NCI-H2107 treated with DMSO at 0.1 percent for 48 hours (cell line): ENCODE data around the gene BCAP29.

Source experiments
- DNase-seq: peaks from one replicate; lab custom pipeline; 2025; ENCODE audit not compliant: unreplicated experiment; lab: John Stamatoyannopoulos, UW

The BCAP29 gene

DNA sequence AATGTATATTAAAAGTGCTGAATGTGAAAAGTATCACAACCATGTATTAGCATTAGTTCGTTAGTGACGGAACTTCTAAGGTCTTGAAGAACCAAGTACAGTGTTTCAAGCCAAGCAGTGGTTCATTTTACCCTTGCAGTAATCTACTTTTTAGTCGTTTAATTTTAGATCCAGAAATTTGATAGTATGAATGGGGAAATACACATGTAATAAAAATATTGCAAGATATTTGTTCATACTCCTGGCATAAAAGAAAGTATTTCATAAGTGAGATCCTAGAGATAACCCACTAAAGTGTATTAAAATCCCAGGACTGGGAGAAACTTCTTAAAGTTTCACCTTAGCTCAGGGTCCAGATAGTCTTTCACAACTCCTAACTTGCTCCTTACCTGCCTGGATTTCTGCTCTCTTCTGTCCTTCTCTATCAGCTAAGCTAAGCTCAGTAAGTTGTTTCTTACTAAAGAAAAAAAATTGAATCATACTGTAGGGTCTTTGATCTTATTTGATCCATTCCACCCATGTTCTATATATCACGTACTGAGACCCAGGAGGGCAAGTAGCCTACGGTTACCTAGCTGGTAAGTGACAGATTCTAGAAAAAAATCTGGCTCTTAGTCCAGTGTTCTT, 1.5 kb downstream of the BCAP29 start:
- no peak for DNase-seq

- DNase-seq: no peak
Measured at GRCh38 chr7:107582875-107583274, 2.8 kb downstream of the BCAP29 start.

DNA sequence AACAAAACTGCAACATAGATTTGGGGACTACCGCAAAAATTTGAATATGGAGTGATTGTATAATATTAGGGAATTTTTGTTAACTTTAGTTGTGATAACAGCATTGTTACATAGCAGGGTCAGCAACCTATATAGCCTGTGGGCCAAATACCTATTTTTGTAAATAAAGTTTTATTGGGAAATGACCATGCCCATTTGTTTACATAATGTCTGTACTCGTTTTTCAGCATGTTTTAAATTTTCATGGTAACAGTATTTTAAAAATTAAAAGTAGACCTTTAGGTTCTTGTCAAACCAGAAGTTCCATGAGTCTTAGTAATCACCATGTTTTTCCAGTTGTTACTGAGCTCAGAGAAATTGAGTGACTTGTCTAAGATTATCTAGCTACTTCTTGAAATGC, 4.7 kb downstream of the BCAP29 start:
- DNase-seq: no peak

DNA sequence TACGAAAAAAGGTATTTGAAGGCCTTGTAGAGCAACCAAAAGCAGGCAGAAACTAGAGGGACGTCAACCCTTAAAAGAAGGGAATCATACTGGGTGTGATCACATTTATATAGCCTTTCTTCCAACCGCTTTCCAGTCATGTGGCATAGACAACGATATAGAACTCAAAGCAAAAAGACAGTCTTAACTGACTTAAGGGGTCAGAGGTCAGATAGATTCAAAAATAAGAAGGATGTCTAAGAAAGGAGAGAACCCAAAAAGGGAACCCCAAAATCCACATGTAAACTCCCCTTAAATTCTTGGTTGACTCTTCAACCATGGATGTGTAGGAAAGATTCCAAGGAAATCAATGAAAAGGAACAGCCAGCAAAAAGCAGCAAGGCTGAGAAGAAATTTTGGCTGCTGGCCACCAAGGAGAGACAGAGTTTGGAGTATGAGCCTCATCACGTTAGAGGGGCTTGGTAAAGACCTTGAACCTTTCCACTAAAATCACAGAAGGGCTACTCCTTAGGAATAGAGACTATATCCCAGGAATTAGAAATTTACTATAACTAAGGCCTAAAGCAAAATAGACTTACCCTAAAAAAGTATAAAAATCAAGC, 8.6 kb downstream of the BCAP29 start:
- no peak for DNase-seq

GRCh38 chr7:107591421-107591820, 11.4 kb downstream of the BCAP29 start:
- DNase-seq: no peak

DNA sequence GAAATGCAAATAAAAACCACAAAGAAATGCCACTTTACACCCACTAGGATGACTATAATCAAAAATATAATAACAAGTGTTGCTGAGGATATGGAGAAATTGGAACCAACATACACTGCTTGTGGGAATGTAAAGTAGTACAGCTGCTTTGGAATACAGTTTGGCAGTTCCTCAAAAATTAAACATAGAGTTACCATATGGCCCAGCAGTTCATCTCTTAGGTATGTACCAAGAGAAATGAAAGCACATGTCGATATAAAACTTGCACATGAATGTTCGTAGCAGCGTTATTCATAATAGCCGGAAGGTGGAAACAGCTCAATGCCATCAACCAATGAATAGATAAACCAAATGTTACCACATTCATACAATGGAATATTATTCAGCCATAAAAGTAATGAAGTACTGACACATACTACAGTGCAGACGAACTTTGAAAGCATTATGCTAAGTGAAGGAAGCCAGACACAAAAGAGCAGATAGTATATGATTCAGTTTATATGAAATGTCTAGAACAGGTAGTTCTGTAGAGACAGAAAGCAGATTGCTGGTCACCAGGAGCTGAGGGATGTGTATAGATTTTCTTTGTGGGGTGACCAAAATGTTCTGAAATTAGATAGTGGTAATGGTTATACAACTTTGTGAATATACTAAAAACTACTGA, 12.4 kb downstream of the BCAP29 start:
- no peak for DNase-seq

DNA sequence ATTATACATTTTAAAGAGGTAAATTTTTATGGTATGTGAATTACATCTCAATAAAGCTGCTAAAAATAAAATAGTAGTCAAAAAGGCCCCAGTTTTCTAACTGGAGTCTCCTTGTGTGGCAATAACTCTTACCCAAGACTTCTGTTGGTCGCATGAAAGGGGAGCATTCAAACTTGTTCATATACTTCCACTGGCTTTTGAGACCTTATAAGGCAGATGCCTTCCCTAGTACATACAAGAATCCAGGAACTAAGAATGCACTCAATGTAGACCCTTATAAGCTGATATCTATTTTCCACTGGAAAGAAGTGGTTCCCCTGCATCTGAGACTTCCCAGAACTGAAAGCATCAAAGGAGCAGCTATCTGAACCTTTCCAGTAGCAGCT, 13.0 kb downstream of the BCAP29 start:
- no peak for DNase-seq

DNA sequence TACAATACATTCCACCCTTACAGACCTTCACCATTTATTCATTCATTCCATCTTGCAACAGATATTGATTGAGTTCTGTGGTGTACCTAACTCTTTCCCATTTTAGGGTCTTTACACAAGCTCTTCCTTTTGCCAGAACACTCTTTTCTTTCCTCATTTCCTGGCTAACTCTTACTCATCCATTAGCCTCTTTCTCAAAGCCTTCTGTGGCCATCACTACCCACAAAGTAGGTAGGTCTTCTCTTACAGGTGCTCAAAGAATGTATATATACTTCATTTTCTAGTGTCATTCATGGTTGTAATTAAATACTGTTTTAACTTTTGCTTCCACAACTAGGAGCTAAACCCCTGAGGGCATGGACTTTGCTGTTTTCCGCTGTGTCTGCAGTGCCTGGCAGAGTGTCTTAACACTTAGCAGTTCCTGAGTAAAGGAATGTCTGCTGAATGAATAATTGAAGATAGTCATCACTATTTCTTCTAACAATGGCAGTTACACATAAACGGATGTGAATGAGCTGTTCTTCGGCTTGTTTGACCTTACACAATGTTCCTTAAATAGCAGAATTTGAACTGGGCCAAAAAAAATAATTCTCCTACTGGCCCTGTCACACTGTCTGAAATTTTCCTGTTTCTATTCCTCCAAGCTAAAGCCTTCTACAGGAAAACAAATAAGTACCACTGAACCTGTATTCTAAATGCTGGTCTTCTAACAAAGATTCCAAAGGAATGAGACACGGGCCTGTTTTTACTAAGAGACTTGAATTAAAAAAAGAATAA, 15.1 kb downstream of the BCAP29 start:
- no peak for DNase-seq

DNA sequence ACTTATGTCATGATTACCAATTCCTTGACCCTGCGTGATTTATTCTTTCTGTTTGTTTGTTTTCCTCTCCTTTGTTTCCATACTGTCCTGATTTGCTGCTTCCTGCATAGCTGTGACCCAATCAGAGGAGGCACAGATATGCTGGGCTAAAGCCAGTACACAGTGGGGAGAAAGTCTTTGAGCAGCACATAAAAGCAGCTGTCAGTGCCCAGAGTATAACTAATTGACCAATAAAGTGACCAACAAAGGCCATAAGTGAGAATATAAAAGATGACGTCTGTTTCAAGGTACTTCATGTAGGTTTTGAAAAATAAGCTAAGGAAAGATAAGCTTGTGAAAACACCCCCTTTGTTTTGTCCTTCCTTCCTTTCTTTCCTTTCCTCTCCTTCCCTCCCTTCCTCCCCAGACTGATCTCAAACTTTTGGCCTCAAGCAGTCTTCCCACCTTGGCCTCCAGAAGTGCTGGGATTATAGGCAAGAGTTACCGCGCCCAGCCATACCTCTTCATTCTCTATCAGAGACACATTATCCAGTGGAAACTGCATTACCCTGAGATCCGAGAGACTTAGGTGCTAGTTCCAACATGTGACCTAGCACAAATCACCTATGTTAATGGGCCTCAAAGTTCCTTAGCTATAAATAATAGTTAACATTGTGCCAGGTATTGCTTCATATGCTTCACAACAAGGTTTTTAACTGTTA, 17.0 kb downstream of the BCAP29 start:
- DNase-seq: no peak

DNA sequence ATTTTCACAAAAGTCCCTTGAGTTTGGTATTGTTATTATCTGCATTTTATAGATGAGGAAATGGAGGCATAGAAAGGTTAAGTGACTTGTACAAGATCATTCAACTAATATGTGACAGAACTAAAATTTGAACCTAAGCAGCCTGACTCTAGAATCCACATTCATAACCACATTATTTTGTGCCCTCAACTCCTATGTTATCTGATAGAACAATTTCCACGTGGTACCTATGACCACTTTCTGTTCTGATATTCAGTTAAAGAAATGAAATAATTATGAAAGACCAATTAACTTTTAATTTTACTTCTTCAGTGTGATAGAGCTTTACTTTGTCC, 17.5 kb downstream of the BCAP29 start:
- no peak for DNase-seq

GRCh38 chr7:107597953-107598352, 17.9 kb downstream of the BCAP29 start:
- no peak for DNase-seq

DNA sequence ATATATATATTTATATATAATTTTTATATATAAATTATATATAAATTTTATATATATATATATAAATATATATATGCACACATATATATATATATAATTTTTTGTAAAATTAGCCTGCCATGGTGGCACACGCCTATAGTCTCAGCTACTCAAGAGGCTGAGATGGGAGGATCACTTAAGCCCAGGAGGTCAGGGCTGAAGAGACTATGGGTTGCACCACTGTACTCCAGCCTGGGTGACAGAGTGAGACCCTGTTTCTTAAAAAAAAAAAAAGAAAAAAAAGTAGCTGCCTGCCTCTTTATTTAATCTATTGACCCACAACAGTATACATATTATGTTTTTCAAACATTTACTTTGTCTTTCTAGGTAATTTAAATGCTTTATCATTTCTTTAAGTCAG, 19.2 kb downstream of the BCAP29 start:
- DNase-seq: no peak

GRCh38 chr7:107600816-107601215, 20.8 kb downstream of the BCAP29 start:
- DNase-seq: no peak

- no peak for DNase-seq
Measured at GRCh38 chr7:107605218-107605815, 25.3 kb downstream of the BCAP29 start.

GRCh38 chr7:107606303-107606702, 26.3 kb downstream of the BCAP29 start:
- no peak for DNase-seq

DNA sequence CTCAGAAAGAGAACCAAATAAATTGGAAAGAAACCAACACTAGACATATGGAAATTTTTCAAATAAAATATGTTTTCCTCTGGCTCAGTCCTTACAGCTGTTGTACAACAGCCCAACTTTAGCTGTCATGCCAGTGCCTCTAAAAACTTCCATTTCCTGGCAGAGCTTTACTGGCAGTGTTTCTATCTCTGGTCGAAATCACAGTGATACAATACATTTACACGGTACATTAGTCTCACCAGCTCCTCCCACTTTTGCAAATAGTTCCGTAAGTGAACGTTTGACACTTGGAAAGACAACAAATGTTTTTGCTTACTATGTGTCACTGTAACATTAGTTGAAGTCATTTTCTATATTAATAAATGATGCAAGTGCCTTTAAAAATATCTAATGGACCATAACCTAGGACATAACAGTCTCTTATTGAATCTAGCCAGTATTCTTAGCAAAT, 29.8 kb downstream of the BCAP29 start:
- no peak for DNase-seq

DNA sequence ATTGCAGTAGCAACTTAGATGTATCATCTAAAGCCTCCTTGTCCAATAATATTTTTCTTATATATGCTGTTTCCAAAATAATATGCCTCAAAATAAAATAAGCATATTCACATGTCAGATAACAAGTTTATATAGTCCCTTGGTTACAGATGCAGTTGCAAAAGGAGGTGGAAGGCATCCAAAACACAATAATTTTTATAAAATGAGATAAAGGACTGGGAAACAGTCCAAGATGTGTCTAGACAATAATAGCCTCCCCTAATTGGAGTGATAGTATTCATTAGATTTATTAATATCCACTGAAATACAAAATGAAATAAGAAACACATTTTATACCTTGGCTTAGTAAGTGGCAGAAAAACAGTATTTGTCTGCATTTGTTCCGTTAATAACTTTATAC, 30.3 kb downstream of the BCAP29 start:
- DNase-seq: no peak

- DNase-seq: no peak
Measured at GRCh38 chr7:107613439-107613838, 33.4 kb downstream of the BCAP29 start.

- no peak for DNase-seq
Measured at GRCh38 chr7:107613948-107614347, 33.9 kb downstream of the BCAP29 start.

DNA sequence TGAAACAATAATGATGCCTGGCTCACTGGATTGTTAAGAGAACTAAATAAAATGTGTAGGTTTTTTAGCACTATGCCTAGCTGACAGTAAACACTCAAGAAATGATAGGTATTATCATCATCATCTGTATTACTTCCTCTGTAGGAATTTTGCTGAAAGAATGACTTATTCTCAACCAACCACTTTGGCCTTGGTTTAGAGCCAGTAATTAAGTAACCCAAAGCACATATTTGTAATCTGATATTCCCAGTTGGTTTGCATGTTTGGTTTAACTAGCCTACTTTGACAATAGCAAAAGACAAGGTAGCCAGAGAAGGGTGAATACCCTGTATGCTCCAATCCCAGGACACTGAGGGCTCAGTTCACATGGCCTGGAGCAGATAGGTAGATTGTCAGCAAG, 34.4 kb downstream of the BCAP29 start:
- peak; percentile 18 for DNase-seq
